CD14-positive monocyte (primary cell): Measurements from ENCODE around the gene SUPT5H. TPM values are rescaled to one million over a fixed set of nuclear protein-coding genes. Genes with fewer than 3 reads are reported as not detected.
A peak's percentile ranks its signal among the peaks of the same experiment; 100 is the strongest.

Experiments used
- DNase-seq, 3 donors: peaks; one replicate each; pipeline ENCODE4 v3.0.0-alpha.2; 2011 to 2022
- H2AFZ ChIP-seq: 2 replicates; pipeline ENCODE4 v1.6.0; 2012; ENCODE audit warnings: mild to moderate bottlenecking, low read depth, low read length, inconsistent platforms; ENCODE audit not compliant: insufficient read depth, poor library complexity, severe bottlenecking
- H3K27ac ChIP-seq, 2 donors: 1 replicate in 1 of 2; 2 replicates in 1 of 2; pipeline ENCODE4 v1.5.1; 2012 to 2013; ENCODE audit warnings: low read length in 2 of 2, control low read depth in 1 of 2, inconsistent platforms in 1 of 2, low read depth in 1 of 2, mild to moderate bottlenecking in 1 of 2
- H3K27me3 ChIP-seq, 2 donors: one replicate each; pipeline versions ENCODE4 v1.6.0 to v1.6.1; 2011 to 2013; ENCODE audit warnings: low read length in 2 of 2; ENCODE audit not compliant: control insufficient read depth in 2 of 2, insufficient read depth in 2 of 2
- H3K36me3 ChIP-seq, 2 donors: replicated peaks in 1 of 2; 1 replicate in 1 of 2; 2 replicates in 1 of 2; pipeline versions ENCODE4 v1.5.1 to v1.6.1; 2012 to 2013; ENCODE audit warnings: low read length in 2 of 2, control low read depth in 1 of 2, inconsistent platforms in 1 of 2, mild to moderate bottlenecking in 1 of 2; ENCODE audit not compliant: insufficient read depth in 2 of 2, control insufficient read depth in 1 of 2
- H3K4me1 ChIP-seq, 2 donors: 1 replicate in 1 of 2; 2 replicates in 1 of 2; pipeline versions ENCODE4 v1.5.1 to v1.6.1; 2012 to 2013; ENCODE audit warnings: low read length in 2 of 2, control low read depth in 1 of 2, inconsistent platforms in 1 of 2, mild to moderate bottlenecking in 1 of 2, moderate library complexity in 1 of 2; ENCODE audit not compliant: insufficient read depth in 2 of 2, control insufficient read depth in 1 of 2
- H3K4me2 ChIP-seq: replicated peaks from 2 replicates; pipeline ENCODE3; 2012; ENCODE audit warnings: low read length, moderate library complexity, mild to moderate bottlenecking; ENCODE audit not compliant: poor library complexity, severe bottlenecking; ENCODE audit errors: extremely low read depth
- H3K4me3 ChIP-seq, 3 experiments: fragments of 200-600 bp in 1 of 3; sonication (generic) in 1 of 3; replicated peaks in 1 of 3; 1 replicate in 2 of 3; 2 replicates in 1 of 3; pipeline ENCODE4 v1.5.1; 2011 to 2013; ENCODE audit warnings: low read length in 3 of 3, mild to moderate bottlenecking in 3 of 3, control low read depth in 2 of 3, low read depth in 2 of 3, inconsistent platforms in 1 of 3, moderate library complexity in 1 of 3
- H3K79me2 ChIP-seq: 2 replicates; pipeline ENCODE4 v1.6.0; 2012; ENCODE audit warnings: mild to moderate bottlenecking, control low read depth, inconsistent platforms, low read length, moderate library complexity; ENCODE audit not compliant: insufficient read depth
- H3K9ac ChIP-seq: 2 replicates; pipeline ENCODE4 v1.6.0; 2017; ENCODE audit warnings: low read length, mild to moderate bottlenecking; ENCODE audit not compliant: insufficient read depth, poor library complexity, severe bottlenecking
- H3K9me3 ChIP-seq, 2 donors: replicated peaks in 1 of 2; 1 replicate in 1 of 2; 2 replicates in 1 of 2; pipeline versions ENCODE4 v1.5.1 to v1.6.1; 2012 to 2013; ENCODE audit warnings: low read length in 2 of 2, control low read depth in 1 of 2; ENCODE audit not compliant: control insufficient read depth in 1 of 2, insufficient read depth in 1 of 2
- H4K20me1 ChIP-seq: 2 replicates; pipeline ENCODE4 v1.6.0; 2012; ENCODE audit warnings: mild to moderate bottlenecking, low read length, control low read depth, moderate library complexity; ENCODE audit not compliant: insufficient read depth
- H3K27ac Mint-ChIP-seq, 7 donors: one replicate each; pipeline ENCODE4 v1.8.0; 2020; ENCODE audit warnings: mild to moderate bottlenecking in 7 of 7, mixed read lengths in 7 of 7, moderate library complexity in 6 of 7, inconsistent platforms in 2 of 7
- H3K27me3 Mint-ChIP-seq, 3 donors: one replicate each; pipeline ENCODE4 v1.8.0; 2021 to 2022; ENCODE audit warnings: low read depth in 3 of 3, mild to moderate bottlenecking in 3 of 3, mixed read lengths in 3 of 3, moderate library complexity in 3 of 3, inconsistent platforms in 1 of 3
- H3K36me3 Mint-ChIP-seq, 2 donors: one replicate each; pipeline ENCODE4 v1.8.0; 2020; ENCODE audit warnings: mixed read lengths in 2 of 2, inconsistent platforms in 1 of 2, mild to moderate bottlenecking in 1 of 2
- H3K4me1 Mint-ChIP-seq: one replicate; pipeline ENCODE4 v1.8.0; 2020; ENCODE audit warnings: mild to moderate bottlenecking, mixed read lengths
- H3K4me3 Mint-ChIP-seq, 2 donors: one replicate each; pipeline ENCODE4 v1.8.0; 2020; ENCODE audit warnings: mild to moderate bottlenecking in 2 of 2, mixed read lengths in 2 of 2, moderate library complexity in 1 of 2
- H3K9me3 Mint-ChIP-seq, 7 donors: one replicate each; pipeline ENCODE4 v1.8.0; 2020 to 2022; ENCODE audit warnings: mixed read lengths in 7 of 7, mild to moderate bottlenecking in 6 of 7, moderate library complexity in 6 of 7, inconsistent platforms in 2 of 7
- WGBS: methylation state at CpG from one replicate; pipeline ENCODE4 v1.1.5; 2013; ENCODE audit warnings: missing lambda C conversion rate; ENCODE audit not compliant: insufficient coverage; 5-methylcytosine and 5-hydroxymethylcytosine counted together
- intact Hi-C, 2 donors: fragments of 100-400 bp; cut with micrococcal nuclease; formaldehyde crosslinking; loops; one replicate each; pipeline versions ENCODE4 v1.15.0 to v1.15.1; 2023
- polyA plus RNA-seq, 3 donors: library from polyadenylated mRNA; depleted of rRNA in 1 of 3; unstranded in 2 of 3; stranded (reverse) in 1 of 3; fragments of 300-500 nt in 2 of 3; fragments of >200 nt in 1 of 3; fragmentation: Illumina TruSeq in 2 of 3; gene quantifications; 1 replicate in 2 of 3; 2 replicates in 1 of 3; pipeline ENCODE4 v1.2.3, GENCODE V29; 2012 to 2021
- TF ChIP-seq, protein P1 (sequence below): fragments of 200-600 bp; IDR thresholded peaks from one replicate; pipeline ENCODE4 v1.8.0; 2022; ENCODE audit warnings: antibody characterized with exemption, mild to moderate bottlenecking

Gene SUPT5H
- polyA plus RNA-seq, 3 donors, result 43.6 to 83.2 (median 50.7) TPM

- intact Hi-C loops, result loop anchor here in 1 of 2 donors (1.0 to 2.0 kb wide), 2 partner anchors 7 to 69 kb away; no protein-coding TSS in a partner anchor
- Histone ChIP-seq H3K4me1 (peaks cover 44 to 47% of the 10 kb centered on the region in 2 donors), H3K27ac (peak overlapping the region; percentile 98 to 99), H3K27me3 (no peaks in the 10 kb centered on the region), H3K4me2 (peak overlapping the region; percentile 83), H3K4me3 (peak overlapping the region; percentile 89 to 96 (median 91)), H3K9me3 (no peaks in the 10 kb centered on the region), H3K9ac (peak overlapping the region; percentile 100), H3K79me2 (peaks cover 79% of the 10 kb centered on the region), H3K36me3 (peaks cover 23% of the 10 kb centered on the region in 2 donors), H2AFZ (no peak overlapping the region), H4K20me1 (peaks cover 70% of the 10 kb centered on the region)
- Mint-ChIP-seq H3K4me3 (peak overlapping the region; percentile 96 to 99), H3K36me3 (peaks cover 38 to 50% of the 10 kb centered on the region in 2 donors), H3K9me3 (peaks cover 6 to 27% (median 19%) of the 10 kb centered on the region in 7 donors), H3K27ac (peak overlapping the region; percentile 96 to 100 (median 99)), H3K4me1 (peaks cover 38% of the 10 kb centered on the region), H3K27me3 (peaks cover 2 to 34% (median 10%) of the 10 kb centered on the region in 3 donors)
- TF ChIP-seq, protein P1, sequence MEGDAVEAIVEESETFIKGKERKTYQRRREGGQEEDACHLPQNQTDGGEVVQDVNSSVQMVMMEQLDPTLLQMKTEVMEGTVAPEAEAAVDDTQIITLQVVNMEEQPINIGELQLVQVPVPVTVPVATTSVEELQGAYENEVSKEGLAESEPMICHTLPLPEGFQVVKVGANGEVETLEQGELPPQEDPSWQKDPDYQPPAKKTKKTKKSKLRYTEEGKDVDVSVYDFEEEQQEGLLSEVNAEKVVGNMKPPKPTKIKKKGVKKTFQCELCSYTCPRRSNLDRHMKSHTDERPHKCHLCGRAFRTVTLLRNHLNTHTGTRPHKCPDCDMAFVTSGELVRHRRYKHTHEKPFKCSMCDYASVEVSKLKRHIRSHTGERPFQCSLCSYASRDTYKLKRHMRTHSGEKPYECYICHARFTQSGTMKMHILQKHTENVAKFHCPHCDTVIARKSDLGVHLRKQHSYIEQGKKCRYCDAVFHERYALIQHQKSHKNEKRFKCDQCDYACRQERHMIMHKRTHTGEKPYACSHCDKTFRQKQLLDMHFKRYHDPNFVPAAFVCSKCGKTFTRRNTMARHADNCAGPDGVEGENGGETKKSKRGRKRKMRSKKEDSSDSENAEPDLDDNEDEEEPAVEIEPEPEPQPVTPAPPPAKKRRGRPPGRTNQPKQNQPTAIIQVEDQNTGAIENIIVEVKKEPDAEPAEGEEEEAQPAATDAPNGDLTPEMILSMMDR, result no peak
- under 1% methylated on average over 33 of the region's 52 CpGs for WGBS
- DNase-seq, result peak in 2 of 3 donors; percentile 64 to 65
Measured at GRCh38 chr19:39409208-39410016, 36.0 kb upstream of the SUPT5H start.

DNA sequence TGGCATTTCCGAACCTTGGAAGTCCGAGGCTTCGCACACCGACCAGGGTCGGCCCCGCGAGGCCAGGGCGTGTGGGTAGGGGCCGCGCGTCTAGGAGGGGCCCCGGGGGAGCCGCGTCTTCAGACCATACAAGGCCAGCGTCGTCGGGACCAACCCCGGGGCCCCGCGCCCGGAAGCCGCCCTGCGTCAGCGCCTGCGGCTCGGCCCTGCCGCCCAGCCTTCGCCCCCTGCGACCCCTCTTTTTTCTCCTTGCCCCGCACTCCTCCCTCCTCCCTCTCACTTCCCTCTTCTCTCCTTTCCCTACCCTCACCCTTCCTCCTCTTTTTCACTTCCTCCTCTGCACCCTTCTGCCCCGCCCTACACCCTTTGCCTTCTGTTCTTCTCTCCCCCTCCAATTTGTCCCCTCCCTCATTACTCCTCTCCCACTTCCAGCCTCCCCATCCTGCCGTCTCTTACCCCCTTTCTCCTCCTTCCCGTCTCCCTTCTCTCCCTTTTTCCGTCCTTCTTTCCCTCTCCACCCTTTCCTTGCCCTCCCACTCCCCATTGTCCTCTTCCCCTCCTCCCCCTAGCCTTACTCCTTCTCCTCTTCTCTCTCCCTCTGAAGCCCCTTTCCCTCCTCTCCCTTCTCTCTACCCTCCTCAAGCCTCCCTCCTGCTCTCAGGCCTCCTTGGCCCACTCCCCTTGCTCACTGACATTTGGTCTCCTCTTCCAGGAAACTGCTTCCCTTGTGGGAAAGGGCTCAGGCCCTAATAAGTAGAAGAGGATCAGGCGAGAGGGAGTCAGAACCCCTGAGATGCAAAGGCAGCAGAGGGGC, 35.2 kb upstream of the SUPT5H start:
- H3K4me1 Mint-ChIP-seq, result peaks cover 33% of the 10 kb centered on the region
- peaks cover 36 to 39% of the 10 kb centered on the region in 2 donors for H3K4me1 ChIP-seq
- TF ChIP-seq, protein P1, result no peak
- H3K9me3 ChIP-seq, result no peaks in the 10 kb centered on the region
- H3K27me3 ChIP-seq, result no peaks in the 10 kb centered on the region
- H3K27me3 Mint-ChIP-seq, result peaks cover 2 to 36% (median 10%) of the 10 kb centered on the region in 3 donors
- H3K9me3 Mint-ChIP-seq, result peaks cover 6 to 27% (median 19%) of the 10 kb centered on the region in 7 donors
- peak overlapping the region; percentile 100 for H3K9ac ChIP-seq
- H3K36me3 Mint-ChIP-seq, result peaks cover 40 to 52% of the 10 kb centered on the region in 2 donors
- DNase-seq, result peak; percentile 76 to 79 (median 78)
- peak overlapping the region; percentile 96 to 100 (median 98) for H3K27ac Mint-ChIP-seq
- H3K27ac ChIP-seq, result peak overlapping the region; percentile 98 to 99
- under 1% methylated on average over 35 of the region's 35 CpGs for WGBS
- peaks cover 71% of the 10 kb centered on the region for H3K79me2 ChIP-seq
- peaks cover 78% of the 10 kb centered on the region for H4K20me1 ChIP-seq
- H3K36me3 ChIP-seq, result peaks cover 23% of the 10 kb centered on the region in 2 donors
- peak overlapping the region; percentile 83 for H3K4me2 ChIP-seq
- H3K4me3 Mint-ChIP-seq, result peak overlapping the region; percentile 91 to 99
- peak overlapping the region; percentile 89 to 96 (median 91) for H3K4me3 ChIP-seq
- H2AFZ ChIP-seq, result no peak overlapping the region
- intact Hi-C loops, result loop anchor here in 1 of 2 donors (1.0 kb wide), 1 partner anchor 8 kb away; no protein-coding TSS in a partner anchor
